HG03521 (cell line): Measurements from ENCODE around the gene CPNE8.

Source experiments
- ATAC-seq: cut with Tn5 transposase; IDR thresholded peaks from one replicate; pipeline ENCODE4 v1.9.1; 2021; ENCODE audit warnings: mild to moderate bottlenecking, moderate library complexity; ENCODE audit not compliant: unreplicated experiment

CPNE8 gene

GRCh38 chr12:38838056-38838850 lies 67.1 kb downstream of the CPNE8 start:
- ATAC-seq, result no peak

GRCh38 chr12:38831715-38832114 lies 73.7 kb downstream of the CPNE8 start:
- no peak for ATAC-seq

- ATAC-seq, result no peak
Measured at GRCh38 chr12:38825006-38825405, 80.4 kb downstream of the CPNE8 start.

- ATAC-seq, result no peak
Measured at GRCh38 chr12:38823738-38824137, 81.7 kb downstream of the CPNE8 start.

GRCh38 chr12:38823314-38823713 lies 82.1 kb downstream of the CPNE8 start:
- no peak for ATAC-seq

GRCh38 chr12:38817942-38818341 lies 87.4 kb downstream of the CPNE8 start:
- no peak for ATAC-seq

- no peak for ATAC-seq
Measured at GRCh38 chr12:38813923-38814322, 91.5 kb downstream of the CPNE8 start.

- no peak for ATAC-seq
Measured at GRCh38 chr12:38811814-38812356, 93.5 kb downstream of the CPNE8 start.

- no peak for ATAC-seq
Measured at GRCh38 chr12:38809832-38810231, 95.6 kb downstream of the CPNE8 start.

- no peak for ATAC-seq
Measured at GRCh38 chr12:38788106-38788505, 117.3 kb downstream of the CPNE8 start.

GRCh38 chr12:38785381-38785780 lies 120.0 kb downstream of the CPNE8 start:
- ATAC-seq, result no peak

GRCh38 chr12:38783304-38783703 lies 122.1 kb downstream of the CPNE8 start:
- no peak for ATAC-seq

- ATAC-seq, result no peak
Measured at GRCh38 chr12:38782359-38782758, 123.0 kb downstream of the CPNE8 start.

- ATAC-seq, result no peak
Measured at GRCh38 chr12:38776647-38777046, 128.7 kb downstream of the CPNE8 start.

GRCh38 chr12:38775457-38775856 lies 129.9 kb downstream of the CPNE8 start:
- peak; percentile 91 for ATAC-seq

- no peak for ATAC-seq
Measured at GRCh38 chr12:38772437-38772836, 133.0 kb downstream of the CPNE8 start.

GRCh38 chr12:38771871-38772270 lies 133.5 kb downstream of the CPNE8 start:
- peak; percentile 63 for ATAC-seq

GRCh38 chr12:38761636-38762342 lies 143.6 kb downstream of the CPNE8 start:
- ATAC-seq, result no peak

GRCh38 chr12:38761111-38761510 lies 144.3 kb downstream of the CPNE8 start:
- no peak for ATAC-seq

GRCh38 chr12:38759621-38760020 lies 145.8 kb downstream of the CPNE8 start:
- ATAC-seq, result no peak

- no peak for ATAC-seq
Measured at GRCh38 chr12:38746744-38747143, 158.6 kb downstream of the CPNE8 start.

- no peak for ATAC-seq
Measured at GRCh38 chr12:38745601-38746000, 159.8 kb downstream of the CPNE8 start.
